ENCODE measurements around the gene HUWE1.

- TF ChIP-seq POLR2A (IDR thresholded peaks at IDR 0.05), result no peak
- TF ChIP-seq, protein P1, sequence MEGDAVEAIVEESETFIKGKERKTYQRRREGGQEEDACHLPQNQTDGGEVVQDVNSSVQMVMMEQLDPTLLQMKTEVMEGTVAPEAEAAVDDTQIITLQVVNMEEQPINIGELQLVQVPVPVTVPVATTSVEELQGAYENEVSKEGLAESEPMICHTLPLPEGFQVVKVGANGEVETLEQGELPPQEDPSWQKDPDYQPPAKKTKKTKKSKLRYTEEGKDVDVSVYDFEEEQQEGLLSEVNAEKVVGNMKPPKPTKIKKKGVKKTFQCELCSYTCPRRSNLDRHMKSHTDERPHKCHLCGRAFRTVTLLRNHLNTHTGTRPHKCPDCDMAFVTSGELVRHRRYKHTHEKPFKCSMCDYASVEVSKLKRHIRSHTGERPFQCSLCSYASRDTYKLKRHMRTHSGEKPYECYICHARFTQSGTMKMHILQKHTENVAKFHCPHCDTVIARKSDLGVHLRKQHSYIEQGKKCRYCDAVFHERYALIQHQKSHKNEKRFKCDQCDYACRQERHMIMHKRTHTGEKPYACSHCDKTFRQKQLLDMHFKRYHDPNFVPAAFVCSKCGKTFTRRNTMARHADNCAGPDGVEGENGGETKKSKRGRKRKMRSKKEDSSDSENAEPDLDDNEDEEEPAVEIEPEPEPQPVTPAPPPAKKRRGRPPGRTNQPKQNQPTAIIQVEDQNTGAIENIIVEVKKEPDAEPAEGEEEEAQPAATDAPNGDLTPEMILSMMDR (IDR thresholded peaks at IDR 0.05), result no peak
Observed at GRCh38 chrX:53644751-53645150, 41.8 kb downstream of the HUWE1 start.

Data from testis (tissue), 2 donors.